ENCODE measurements around the gene AMN. TPM values are rescaled to one million over a fixed set of nuclear protein-coding genes. Genes with fewer than 3 reads are reported as not detected.
"Not testable (repeated sequence)": the region's sequence is repeated elsewhere in the genome, so short reads cannot be mapped to it uniquely, and the experiment has no call there.

The AMN gene
- total RNA-seq, 2 donors from 2014 or later, result 1.9 to 3.2 TPM

DNA sequence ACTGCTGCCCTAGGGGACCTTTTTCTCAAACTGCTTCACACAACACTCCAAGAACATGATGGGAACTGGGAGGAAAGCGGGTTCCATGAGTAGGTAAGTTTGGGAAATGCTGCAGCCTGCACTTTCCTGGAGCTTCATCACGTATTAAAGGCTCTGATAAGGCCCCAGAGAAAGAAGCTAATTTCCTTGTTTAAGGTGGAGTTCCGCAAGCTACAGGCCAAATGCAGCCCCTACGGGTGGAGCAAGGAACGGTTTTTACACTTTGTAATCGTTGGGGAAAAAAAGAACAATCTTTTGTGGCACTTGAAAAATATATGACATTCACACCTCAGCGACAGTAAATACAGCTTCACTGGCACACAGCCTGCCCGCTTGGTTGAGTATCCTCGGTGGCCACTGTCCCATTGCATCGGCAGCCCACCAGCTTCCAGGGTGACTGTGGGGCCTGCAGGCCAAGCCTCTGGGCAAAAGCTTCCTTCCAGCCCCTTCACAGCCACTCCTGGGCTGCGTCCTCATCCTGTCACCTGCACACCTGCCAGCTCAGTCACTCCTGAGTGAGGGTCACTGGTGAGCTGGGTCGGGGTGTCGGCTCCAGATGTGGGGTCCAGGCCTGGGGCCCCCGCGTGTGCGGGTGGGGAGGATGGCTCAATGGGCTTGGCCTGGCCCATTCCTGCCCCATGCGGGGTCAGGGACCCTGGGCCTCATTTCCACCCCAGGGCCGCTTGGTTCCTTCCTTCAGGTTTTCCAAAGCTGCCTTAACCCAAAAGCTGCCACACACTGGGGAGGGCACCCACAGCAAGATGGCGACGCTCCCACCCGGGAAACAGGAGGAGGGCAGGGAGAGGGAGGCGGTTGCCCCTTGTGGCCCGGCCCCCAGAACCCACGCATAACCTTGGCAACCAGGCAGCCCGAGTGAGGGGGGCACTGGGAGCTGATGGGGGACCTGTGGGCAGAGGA, 2.4 kb downstream of the AMN start:
- no peak overlapping the region for H3K4me3 ChIP-seq (ENCODE audit: low read length)
- H3K27me3 ChIP-seq (ENCODE audit: control insufficient read depth, insufficient read depth, low read length, poor library complexity, severe bottlenecking), result peaks cover 91% of the 10 kb centered on the region
- TF ChIP-seq, protein P1, sequence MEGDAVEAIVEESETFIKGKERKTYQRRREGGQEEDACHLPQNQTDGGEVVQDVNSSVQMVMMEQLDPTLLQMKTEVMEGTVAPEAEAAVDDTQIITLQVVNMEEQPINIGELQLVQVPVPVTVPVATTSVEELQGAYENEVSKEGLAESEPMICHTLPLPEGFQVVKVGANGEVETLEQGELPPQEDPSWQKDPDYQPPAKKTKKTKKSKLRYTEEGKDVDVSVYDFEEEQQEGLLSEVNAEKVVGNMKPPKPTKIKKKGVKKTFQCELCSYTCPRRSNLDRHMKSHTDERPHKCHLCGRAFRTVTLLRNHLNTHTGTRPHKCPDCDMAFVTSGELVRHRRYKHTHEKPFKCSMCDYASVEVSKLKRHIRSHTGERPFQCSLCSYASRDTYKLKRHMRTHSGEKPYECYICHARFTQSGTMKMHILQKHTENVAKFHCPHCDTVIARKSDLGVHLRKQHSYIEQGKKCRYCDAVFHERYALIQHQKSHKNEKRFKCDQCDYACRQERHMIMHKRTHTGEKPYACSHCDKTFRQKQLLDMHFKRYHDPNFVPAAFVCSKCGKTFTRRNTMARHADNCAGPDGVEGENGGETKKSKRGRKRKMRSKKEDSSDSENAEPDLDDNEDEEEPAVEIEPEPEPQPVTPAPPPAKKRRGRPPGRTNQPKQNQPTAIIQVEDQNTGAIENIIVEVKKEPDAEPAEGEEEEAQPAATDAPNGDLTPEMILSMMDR (conservative IDR thresholded peaks at IDR 0.05), result peak; percentile 61

DNA sequence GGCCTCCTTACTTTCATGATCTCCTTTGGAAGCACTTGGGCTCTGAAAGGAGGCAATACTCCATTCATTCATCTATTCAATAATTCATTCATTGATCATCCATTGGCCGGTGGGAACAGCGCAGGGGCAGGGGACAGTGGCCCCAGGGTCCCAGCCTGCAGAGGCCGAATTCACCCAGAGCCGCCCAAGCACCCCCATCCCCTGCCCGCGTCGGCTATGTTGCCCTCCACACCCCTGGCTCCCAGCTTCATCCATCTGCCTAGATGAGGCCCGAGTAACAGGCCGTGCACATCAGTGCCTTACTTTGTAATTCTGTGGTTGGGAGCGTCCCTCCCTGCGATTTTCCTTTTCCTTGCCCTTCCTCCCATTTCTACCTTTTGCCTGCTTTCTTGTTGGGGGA, 3.2 kb downstream of the AMN start:
- WGBS, 2 experiments (ENCODE audit: insufficient coverage in 1 of 2, insufficient read length in 1 of 2), result 70 to 84% methylated on average over 4 to 11 of the region's 11 CpGs
- H3K27ac Mint-ChIP-seq, result no peak overlapping the region
- H3K9me3 Mint-ChIP-seq, result no peaks in the 10 kb centered on the region
- H3K9me3 ChIP-seq (ENCODE audit: control insufficient read depth, low read length), result no peaks in the 10 kb centered on the region
- peaks cover 8% of the 10 kb centered on the region for H3K4me1 ChIP-seq (ENCODE audit: control insufficient read depth, insufficient read depth, low read length)
- peaks cover 41% of the 10 kb centered on the region for H3K27me3 Mint-ChIP-seq (ENCODE audit: insufficient read depth)
- TF ChIP-seq, protein P1 (conservative IDR thresholded peaks at IDR 0.05), result no peak
- no peak for DNase-seq
- H3K4me3 Mint-ChIP-seq, result no peak overlapping the region
- H3K36me3 Mint-ChIP-seq (ENCODE audit: low read depth), result no peaks in the 10 kb centered on the region
- H3K4me1 Mint-ChIP-seq, result peaks cover 6% of the 10 kb centered on the region
- H3K27me3 ChIP-seq (ENCODE audit: control insufficient read depth, insufficient read depth, low read length, poor library complexity, severe bottlenecking), result peaks cover 90% of the 10 kb centered on the region
- H3K9ac ChIP-seq (ENCODE audit: extremely low read depth, low read length, poor library complexity, severe bottlenecking), result no peak overlapping the region
- no peaks in the 10 kb centered on the region for H3K36me3 ChIP-seq (ENCODE audit: control insufficient read depth, insufficient read depth, low read length)
- no peak overlapping the region for H3K4me3 ChIP-seq (ENCODE audit: low read length)
- H3K27ac ChIP-seq (ENCODE audit: low read depth, low read length), result no peak overlapping the region

More for the DNA sequence above, 2.4 kb downstream of the AMN start:
- Mint-ChIP-seq H3K4me1 (peaks cover 6% of the 10 kb centered on the region), H3K36me3 (ENCODE audit: low read depth) (no peaks in the 10 kb centered on the region), H3K27ac (no peak overlapping the region), H3K4me3 (no peak overlapping the region), H3K27me3 (ENCODE audit: insufficient read depth) (peaks cover 39% of the 10 kb centered on the region), H3K9me3 (no peaks in the 10 kb centered on the region)
- Histone ChIP-seq H3K36me3 (ENCODE audit: control insufficient read depth, insufficient read depth, low read length) (no peaks in the 10 kb centered on the region), H3K27ac (ENCODE audit: low read depth, low read length) (no peak overlapping the region), H3K9me3 (ENCODE audit: control insufficient read depth, low read length) (no peaks in the 10 kb centered on the region), H3K4me1 (ENCODE audit: control insufficient read depth, insufficient read depth, low read length) (peaks cover 8% of the 10 kb centered on the region), H3K9ac (ENCODE audit: extremely low read depth, low read length, poor library complexity, severe bottlenecking) (no peak overlapping the region)
- WGBS, 2 experiments (ENCODE audit: insufficient coverage in 1 of 2, insufficient read length in 1 of 2), result 85 to 86% methylated on average over 18 to 25 of the region's 25 CpGs
- no peak for DNase-seq

DNA sequence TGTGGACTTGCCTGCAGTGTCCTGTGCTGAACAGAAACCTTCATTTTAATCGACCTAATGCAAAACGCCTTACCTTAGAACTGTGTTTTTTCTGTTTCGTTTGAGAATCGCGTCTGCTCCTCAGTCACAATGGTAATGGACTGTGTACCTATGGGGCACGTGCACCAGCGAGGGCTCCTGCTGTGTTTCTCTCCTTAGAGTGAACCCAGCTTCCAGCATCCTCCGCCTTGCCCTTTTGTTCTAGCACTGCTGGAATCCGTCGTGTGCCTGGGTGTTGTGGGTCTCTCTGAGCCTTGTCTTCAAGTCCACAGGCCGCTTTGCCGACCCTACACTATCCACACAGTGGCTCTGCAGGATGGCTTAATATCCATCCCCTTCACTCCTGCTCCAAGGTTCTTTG, 3.6 kb downstream of the AMN start:
- no peak for DNase-seq
- H3K4me3 ChIP-seq (ENCODE audit: low read length), result no peak overlapping the region

DNA sequence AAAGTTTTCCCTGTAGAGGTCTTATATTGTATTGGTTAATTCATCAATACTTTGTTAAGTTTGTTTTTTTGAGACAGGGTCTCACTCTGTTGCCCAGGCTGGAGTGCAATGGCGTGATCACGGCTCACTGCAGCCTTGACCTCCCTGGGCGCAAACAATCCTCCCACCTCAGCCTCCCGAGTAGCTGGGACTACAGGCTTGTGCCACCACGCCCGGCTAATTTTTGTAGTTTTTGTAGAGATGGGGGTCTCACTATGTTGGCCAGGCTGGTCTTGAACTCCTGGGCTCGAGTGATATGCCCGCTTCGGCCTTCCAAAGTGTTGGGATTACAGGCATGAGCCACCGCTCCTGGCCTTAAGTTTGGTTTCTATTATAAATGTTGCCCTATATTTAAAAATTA, 4.4 kb downstream of the AMN start:
- WGBS, 2 experiments (ENCODE audit: insufficient coverage in 1 of 2, insufficient read length in 1 of 2), result 95 to 96% methylated on average over 4 to 10 of the region's 10 CpGs
- H3K4me3 ChIP-seq (ENCODE audit: low read length); H3K9me3 ChIP-seq (ENCODE audit: control insufficient read depth, low read length); H3K4me1 ChIP-seq (ENCODE audit: control insufficient read depth, insufficient read depth, low read length); H3K4me3 Mint-ChIP-seq; H3K36me3 ChIP-seq (ENCODE audit: control insufficient read depth, insufficient read depth, low read length); H3K36me3 Mint-ChIP-seq (ENCODE audit: low read depth); H3K4me1 Mint-ChIP-seq; H3K9ac ChIP-seq (ENCODE audit: extremely low read depth, low read length, poor library complexity, severe bottlenecking); H3K27ac ChIP-seq (ENCODE audit: low read depth, low read length); H3K9me3 Mint-ChIP-seq; DNase-seq; H3K27ac Mint-ChIP-seq: not testable (repeated sequence)
- peaks cover 51% of the 10 kb centered on the region for H3K27me3 Mint-ChIP-seq (ENCODE audit: insufficient read depth)
- H3K27me3 ChIP-seq (ENCODE audit: control insufficient read depth, insufficient read depth, low read length, poor library complexity, severe bottlenecking), result peaks cover 86% of the 10 kb centered on the region

More for the DNA sequence above, 3.6 kb downstream of the AMN start:
- Histone ChIP-seq H3K9me3 (ENCODE audit: control insufficient read depth, low read length) (no peaks in the 10 kb centered on the region), H3K9ac (ENCODE audit: extremely low read depth, low read length, poor library complexity, severe bottlenecking) (no peak overlapping the region), H3K27me3 (ENCODE audit: control insufficient read depth, insufficient read depth, low read length, poor library complexity, severe bottlenecking) (peaks cover 90% of the 10 kb centered on the region), H3K27ac (ENCODE audit: low read depth, low read length) (no peak overlapping the region), H3K4me1 (ENCODE audit: control insufficient read depth, insufficient read depth, low read length) (peaks cover 8% of the 10 kb centered on the region), H3K36me3 (ENCODE audit: control insufficient read depth, insufficient read depth, low read length) (no peaks in the 10 kb centered on the region)
- Mint-ChIP-seq H3K27ac (no peak overlapping the region), H3K4me3 (no peak overlapping the region), H3K27me3 (ENCODE audit: insufficient read depth) (peaks cover 46% of the 10 kb centered on the region), H3K9me3 (no peaks in the 10 kb centered on the region), H3K4me1 (peaks cover 6% of the 10 kb centered on the region), H3K36me3 (ENCODE audit: low read depth) (no peaks in the 10 kb centered on the region)
- TF ChIP-seq, protein P1 (conservative IDR thresholded peaks at IDR 0.05), result no peak
- WGBS, 2 experiments (ENCODE audit: insufficient coverage in 1 of 2, insufficient read length in 1 of 2), result 38 to 45% methylated on average over 7 to 11 of the region's 12 CpGs
